GM23248 (cell line): ENCODE measurements around the gene PPIP5K1.

Experiments used
- EZH2 ChIP-seq: fragments of 200-600 bp; sonication (generic); IDR thresholded peaks from 2 replicates; pipeline ENCODE4 v1.6.1; 2018; ENCODE audit warnings: antibody characterized with exemption, mild to moderate bottlenecking; ENCODE audit not compliant: insufficient read depth, poor library complexity, severe bottlenecking
- EZH2phosphoT487 ChIP-seq: fragments of 200-600 bp; sonication (generic); IDR thresholded peaks from 2 replicates; pipeline ENCODE4 v1.6.1; 2018; ENCODE audit warnings: antibody characterized with exemption, moderate library complexity, mild to moderate bottlenecking, low read depth; ENCODE audit not compliant: insufficient read depth

- TF ChIP-seq EZH2: no peak
- no peak for TF ChIP-seq EZH2phosphoT487
These were observed 80.9 kb downstream of the PPIP5K1 start for GRCh38 chr15:43508991-43509659.
